CD4-positive, CD25-positive, alpha-beta regulatory T cell (primary cell): ENCODE measurements around the gene NEIL1. TPM values are rescaled to one million over a fixed set of nuclear protein-coding genes. Genes with fewer than 3 reads are reported as not detected.
A peak's percentile ranks its signal among the peaks of the same experiment; 100 is the strongest.
"Not testable (repeated sequence)": the region's sequence is repeated elsewhere in the genome, so short reads cannot be mapped to it uniquely, and the experiment has no call there.

ENCODE experiments used
- ATAC-seq, 2 donors: fragments of 150-1000 bp; cut with Tn5 transposase; one replicate each; pipeline ENCODE4 v1.10.0; 2021; ENCODE audit warnings: low read depth in 2 of 2, moderate number of reproducible peaks in 2 of 2, moderate library complexity in 1 of 2
- DNase-seq, 3 donors: peaks; one replicate each; pipeline versions ENCODE4 v3.0.0 to v3.0.0-alpha.2; 2012 to 2022; ENCODE audit warnings: mixed read lengths in 1 of 3
- H3K27ac ChIP-seq: one replicate; pipeline ENCODE4 v1.7.0; 2013; ENCODE audit warnings: mild to moderate bottlenecking, low read length; ENCODE audit not compliant: insufficient read depth, poor library complexity, severe bottlenecking
- H3K27me3 ChIP-seq: one replicate; pipeline ENCODE4 v1.7.0; 2013; ENCODE audit warnings: low read length; ENCODE audit not compliant: control insufficient read depth, insufficient read depth
- H3K36me3 ChIP-seq: one replicate; pipeline ENCODE4 v1.7.0; 2013; ENCODE audit warnings: mild to moderate bottlenecking, low read length, moderate library complexity; ENCODE audit not compliant: control insufficient read depth, insufficient read depth
- H3K4me1 ChIP-seq: 2 replicates; pipeline ENCODE4 v1.7.0; 2013; ENCODE audit warnings: mild to moderate bottlenecking, low read length; ENCODE audit not compliant: insufficient read depth, control insufficient read depth, poor library complexity, severe bottlenecking
- H3K4me3 ChIP-seq: one replicate; pipeline ENCODE4 v1.7.0; 2013; ENCODE audit warnings: low read depth, mild to moderate bottlenecking, low read length, moderate library complexity
- H3K9me3 ChIP-seq, 2 experiments: 1 replicate in 1 of 2; 2 replicates in 1 of 2; pipeline ENCODE4 v1.7.0; 2013; ENCODE audit warnings: low read length in 2 of 2, mild to moderate bottlenecking in 1 of 2, moderate library complexity in 1 of 2; ENCODE audit not compliant: control insufficient read depth in 2 of 2
- H3K27ac Mint-ChIP-seq, 3 donors: one replicate each; pipeline ENCODE4 v1.8.0; 2020 to 2022; ENCODE audit warnings: mild to moderate bottlenecking in 3 of 3, mixed read lengths in 3 of 3, moderate library complexity in 2 of 3
- H3K27me3 Mint-ChIP-seq: one replicate; pipeline ENCODE4 v1.8.0; 2022; ENCODE audit warnings: mild to moderate bottlenecking, mixed read lengths
- H3K36me3 Mint-ChIP-seq: one replicate; pipeline ENCODE4 v1.8.0; 2020; ENCODE audit warnings: mixed read lengths
- H3K4me1 Mint-ChIP-seq, 4 donors: one replicate each; pipeline ENCODE4 v1.8.0; 2020 to 2022; ENCODE audit warnings: mixed read lengths in 4 of 4, mild to moderate bottlenecking in 1 of 4
- H3K4me3 Mint-ChIP-seq, 4 donors: one replicate each; pipeline ENCODE4 v1.8.0; 2020 to 2022; ENCODE audit warnings: mild to moderate bottlenecking in 4 of 4, mixed read lengths in 4 of 4, moderate library complexity in 3 of 4
- H3K9me3 Mint-ChIP-seq, 7 donors: one replicate each; pipeline ENCODE4 v1.8.0; 2020 to 2022; ENCODE audit warnings: mixed read lengths in 7 of 7, mild to moderate bottlenecking in 3 of 7, moderate library complexity in 2 of 7
- polyA plus RNA-seq, 4 donors: library from polyadenylated mRNA; unstranded; fragments of 300-500 nt; fragmentation: Illumina TruSeq; gene quantifications; one replicate each; pipeline ENCODE4 v1.2.3, GENCODE V29; 2021
- total RNA-seq: library from RNA; stranded (reverse); gene quantifications from one replicate; pipeline ENCODE4 v1.2.3, GENCODE V29; 2022

Gene NEIL1
- total and polyA plus RNA-seq, 5 donors from 2014 or later = 1.1 to 23.7 (median 1.6) TPM

DNA sequence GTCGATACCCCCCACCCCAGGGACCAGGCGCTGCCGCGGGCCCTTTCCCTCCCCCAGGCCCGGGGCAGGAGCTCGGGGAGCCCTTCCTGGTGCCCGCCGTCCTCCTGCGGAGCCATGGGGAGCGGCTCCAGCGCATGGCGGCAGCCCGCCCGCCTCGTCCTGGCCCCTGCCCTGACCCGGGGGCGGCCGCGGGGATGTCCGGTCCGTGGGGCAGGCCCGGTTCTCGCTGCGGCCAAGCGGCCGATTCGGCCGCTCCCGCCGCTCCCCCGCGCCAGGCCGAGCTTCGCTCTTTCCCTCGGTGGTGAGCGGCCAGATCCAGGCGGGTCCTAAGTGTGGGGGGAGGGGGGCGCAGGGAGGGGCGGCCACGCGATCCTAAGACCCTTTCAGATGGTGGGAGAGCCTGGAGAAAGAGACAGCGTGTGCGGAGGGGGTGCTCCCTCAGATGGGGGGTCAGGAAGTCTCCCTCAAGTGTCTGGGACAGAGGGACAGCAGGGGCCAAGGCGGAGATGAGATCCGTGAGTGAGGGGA, 1.3 kb downstream of the NEIL1 start:
- peak overlapping the region in 2 of 3 donors; percentile 76 to 94 for H3K27ac Mint-ChIP-seq
- H3K27ac ChIP-seq = peak overlapping the region; percentile 60
- H3K36me3 Mint-ChIP-seq = no peaks in the 10 kb centered on the region
- peaks cover 32% of the 10 kb centered on the region for H3K4me1 ChIP-seq
- DNase-seq (no peak), ATAC-seq (no peak)
- no peaks in the 10 kb centered on the region for H3K36me3 ChIP-seq
- H3K9me3 Mint-ChIP-seq = peaks cover 0 to 11% (median 5%) of the 10 kb centered on the region in 7 donors
- H3K27me3 ChIP-seq = no peaks in the 10 kb centered on the region
- peaks cover 28% of the 10 kb centered on the region for H3K27me3 Mint-ChIP-seq
- H3K4me3 ChIP-seq = no peak overlapping the region
- peak overlapping the region in 2 of 4 donors; percentile 83 to 89 for H3K4me3 Mint-ChIP-seq
- H3K9me3 ChIP-seq = peaks cover 0 to 18% of the 10 kb centered on the region in 2 experiments
- H3K4me1 Mint-ChIP-seq = peaks cover 12 to 49% (median 20%) of the 10 kb centered on the region in 4 donors

DNA sequence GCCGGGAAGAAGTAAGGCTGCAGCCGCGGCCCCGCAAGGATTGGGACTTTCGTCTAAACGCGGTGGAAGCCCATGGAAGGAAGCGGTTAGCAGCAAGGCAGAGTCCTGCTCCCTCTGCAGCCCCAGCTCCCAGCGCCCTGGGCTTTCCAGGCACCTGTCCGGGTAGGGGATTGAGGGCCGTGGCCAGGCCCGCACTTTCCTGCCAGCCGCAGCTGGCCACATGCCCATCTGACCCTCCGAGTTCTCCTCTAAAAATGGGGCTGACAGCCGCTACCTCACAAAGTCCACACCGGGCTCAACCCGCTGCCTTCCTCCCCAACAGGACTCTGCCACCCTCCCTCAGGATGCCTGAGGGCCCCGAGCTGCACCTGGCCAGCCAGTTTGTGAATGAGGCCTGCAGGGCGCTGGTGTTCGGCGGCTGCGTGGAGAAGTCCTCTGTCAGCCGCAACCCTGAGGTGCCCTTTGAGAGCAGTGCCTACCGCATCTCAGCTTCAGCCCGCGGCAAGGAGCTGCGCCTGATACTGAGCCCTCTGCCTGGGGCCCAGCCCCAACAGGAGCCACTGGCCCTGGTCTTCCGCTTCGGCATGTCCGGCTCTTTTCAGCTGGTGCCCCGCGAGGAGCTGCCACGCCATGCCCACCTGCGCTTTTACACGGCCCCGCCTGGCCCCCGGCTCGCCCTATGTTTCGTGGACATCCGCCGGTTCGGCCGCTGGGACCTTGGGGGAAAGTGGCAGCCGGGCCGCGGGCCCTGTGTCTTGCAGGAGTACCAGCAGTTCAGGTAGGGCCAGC, 1.9 kb downstream of the NEIL1 start:
- ATAC-seq (no peak), DNase-seq (no peak)
- H3K9me3 ChIP-seq = peaks cover 0 to 18% of the 10 kb centered on the region in 2 experiments
- peak overlapping the region; percentile 70 for H3K27ac ChIP-seq
- Mint-ChIP-seq H3K36me3 (no peaks in the 10 kb centered on the region), H3K4me1 (peaks cover 12 to 49% (median 20%) of the 10 kb centered on the region in 4 donors), H3K27me3 (peaks cover 28% of the 10 kb centered on the region), H3K27ac (peak overlapping the region; percentile 76 to 96 (median 82)), H3K9me3 (peaks cover 0 to 11% (median 5%) of the 10 kb centered on the region in 7 donors), H3K4me3 (peak overlapping the region in 3 of 4 donors; percentile 69 to 71 (median 69))
- no peak overlapping the region for H3K4me3 ChIP-seq
- H3K27me3 ChIP-seq = no peaks in the 10 kb centered on the region
- H3K36me3 ChIP-seq = no peaks in the 10 kb centered on the region
- H3K4me1 ChIP-seq = peaks cover 32% of the 10 kb centered on the region

DNA sequence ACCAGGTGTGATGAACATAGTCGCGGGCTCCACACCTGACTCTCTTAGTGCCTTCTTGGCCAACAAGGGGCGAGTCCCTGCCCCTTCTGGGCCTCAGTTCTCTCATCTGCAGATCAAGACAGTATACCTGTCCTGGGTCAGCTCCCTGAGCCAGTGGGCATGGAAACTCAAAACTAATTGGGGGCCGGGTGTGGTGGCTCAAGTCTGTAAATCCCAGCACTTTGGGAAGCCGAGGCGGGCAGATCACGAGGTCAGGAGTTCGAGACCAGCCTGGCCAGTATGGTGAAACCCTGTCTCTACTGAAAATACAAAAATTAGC, 2.5 kb downstream of the NEIL1 start:
- H3K27me3 ChIP-seq, DNase-seq, ATAC-seq, H3K36me3 Mint-ChIP-seq, H3K4me3 ChIP-seq, H3K36me3 ChIP-seq: not testable (repeated sequence)
- Mint-ChIP-seq H3K4me3 (peak overlapping the region; percentile 76 to 89 (median 84)), H3K9me3 (peaks cover 0 to 11% (median 5%) of the 10 kb centered on the region in 7 donors), H3K27ac (peak overlapping the region; percentile 96 to 97 (median 96)), H3K4me1 (peaks cover 12 to 49% (median 20%) of the 10 kb centered on the region in 4 donors), H3K27me3 (peaks cover 28% of the 10 kb centered on the region)
- H3K4me1 ChIP-seq = peaks cover 32% of the 10 kb centered on the region
- H3K27ac ChIP-seq = peak overlapping the region; percentile 70
- H3K9me3 ChIP-seq = peaks cover 0 to 18% of the 10 kb centered on the region in 2 experiments

DNA sequence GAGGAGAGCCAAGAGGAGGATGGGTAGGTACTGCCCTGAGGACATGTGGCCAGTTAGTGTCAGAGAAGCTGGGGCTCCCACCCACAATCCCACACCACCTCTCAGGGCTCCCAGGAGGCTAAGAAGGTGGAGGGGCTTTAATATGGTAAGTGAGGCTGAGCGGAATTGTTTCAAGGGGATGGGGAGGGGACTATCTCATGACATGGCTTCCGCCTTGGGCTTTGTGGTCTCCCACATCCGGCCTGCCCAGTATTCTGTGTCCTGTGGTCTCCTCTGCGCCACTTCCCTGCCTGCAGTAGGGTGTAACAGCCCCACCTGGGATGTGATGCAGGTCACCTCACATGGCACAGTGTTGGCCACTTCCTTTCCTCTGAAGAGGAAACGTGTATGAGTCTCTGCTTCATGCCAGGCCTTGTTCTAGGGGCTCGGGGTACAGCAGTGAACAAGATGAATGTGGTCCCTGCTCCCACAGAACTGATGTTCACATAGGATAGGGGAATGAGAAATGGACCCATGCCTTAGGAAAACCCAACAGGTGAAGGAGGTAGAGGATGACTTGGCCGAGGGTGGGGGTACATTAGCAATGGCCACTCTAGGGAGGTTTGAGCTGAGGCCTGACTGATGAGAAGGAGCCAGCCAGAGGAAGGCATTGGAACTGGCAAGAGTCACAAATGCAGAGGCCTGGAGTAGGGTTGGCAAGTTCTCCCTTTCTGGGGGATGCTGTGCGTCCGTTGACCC, 3.2 kb downstream of the NEIL1 start:
- Histone ChIP-seq H3K27me3 (no peaks in the 10 kb centered on the region), H3K4me3 (no peak overlapping the region), H3K9me3 (peaks cover 0 to 18% of the 10 kb centered on the region in 2 experiments), H3K27ac (peak overlapping the region; percentile 70), H3K36me3 (peaks cover 7% of the 10 kb centered on the region), H3K4me1 (peaks cover 32% of the 10 kb centered on the region)
- peak; percentile 87 to 89 for ATAC-seq
- Mint-ChIP-seq H3K4me3 (peak overlapping the region; percentile 76 to 89 (median 84)), H3K9me3 (peaks cover 0 to 11% (median 5%) of the 10 kb centered on the region in 7 donors), H3K27ac (peak overlapping the region; percentile 96 to 97 (median 96)), H3K27me3 (peaks cover 28% of the 10 kb centered on the region), H3K36me3 (no peaks in the 10 kb centered on the region), H3K4me1 (peaks cover 12 to 49% (median 20%) of the 10 kb centered on the region in 4 donors)
- peak; percentile 54 to 94 (median 89) for DNase-seq

DNA sequence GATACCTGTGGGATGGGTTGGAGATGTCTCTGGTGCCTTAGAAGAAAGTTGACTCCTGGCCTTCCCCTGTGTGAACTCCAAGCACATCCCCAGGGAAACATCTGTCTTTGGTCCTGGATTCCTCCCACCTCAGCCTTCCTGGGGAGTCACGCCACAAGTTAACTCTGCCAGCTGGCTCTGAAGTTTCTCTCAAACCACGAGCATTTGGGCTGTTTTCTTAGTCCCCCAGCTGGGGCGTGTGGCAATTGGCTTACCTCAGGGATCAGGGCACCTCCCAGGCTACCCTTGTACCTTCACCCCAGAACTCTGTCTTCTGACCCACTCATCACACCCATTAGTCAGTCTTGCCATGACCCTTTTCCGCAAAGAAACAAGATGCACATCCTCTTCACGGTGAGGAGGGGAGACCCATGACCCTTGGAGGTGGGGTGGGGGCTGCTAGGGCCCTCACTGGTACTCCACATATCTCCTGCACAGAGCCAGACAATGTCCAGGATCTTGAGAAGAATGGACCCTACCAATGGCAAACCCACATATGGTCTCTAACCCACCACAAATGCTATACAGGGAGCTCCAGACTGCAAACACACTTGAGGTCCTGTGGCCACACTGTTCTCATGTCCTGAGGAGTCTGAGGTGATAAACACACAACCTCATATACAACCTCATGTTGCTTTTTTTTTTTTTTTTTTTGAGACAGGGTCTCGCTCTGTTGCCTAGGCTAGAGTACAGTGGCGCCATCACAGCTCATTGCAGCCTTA, 3.9 kb downstream of the NEIL1 start:
- Histone ChIP-seq H3K27ac (peak overlapping the region; percentile 70), H3K4me3 (no peak overlapping the region), H3K27me3 (no peaks in the 10 kb centered on the region), H3K4me1 (peaks cover 32% of the 10 kb centered on the region), H3K36me3 (peaks cover 8% of the 10 kb centered on the region), H3K9me3 (peaks cover 0 to 18% of the 10 kb centered on the region in 2 experiments)
- ATAC-seq (no peak), DNase-seq (no peak)
- Mint-ChIP-seq H3K4me3 (peak overlapping the region in 2 of 4 donors; percentile 57 to 59), H3K27me3 (peaks cover 21% of the 10 kb centered on the region), H3K27ac (peak overlapping the region; percentile 96 to 97 (median 96)), H3K9me3 (peaks cover 0 to 11% (median 5%) of the 10 kb centered on the region in 7 donors), H3K4me1 (peaks cover 12 to 45% (median 20%) of the 10 kb centered on the region in 4 donors), H3K36me3 (no peaks in the 10 kb centered on the region)

DNA sequence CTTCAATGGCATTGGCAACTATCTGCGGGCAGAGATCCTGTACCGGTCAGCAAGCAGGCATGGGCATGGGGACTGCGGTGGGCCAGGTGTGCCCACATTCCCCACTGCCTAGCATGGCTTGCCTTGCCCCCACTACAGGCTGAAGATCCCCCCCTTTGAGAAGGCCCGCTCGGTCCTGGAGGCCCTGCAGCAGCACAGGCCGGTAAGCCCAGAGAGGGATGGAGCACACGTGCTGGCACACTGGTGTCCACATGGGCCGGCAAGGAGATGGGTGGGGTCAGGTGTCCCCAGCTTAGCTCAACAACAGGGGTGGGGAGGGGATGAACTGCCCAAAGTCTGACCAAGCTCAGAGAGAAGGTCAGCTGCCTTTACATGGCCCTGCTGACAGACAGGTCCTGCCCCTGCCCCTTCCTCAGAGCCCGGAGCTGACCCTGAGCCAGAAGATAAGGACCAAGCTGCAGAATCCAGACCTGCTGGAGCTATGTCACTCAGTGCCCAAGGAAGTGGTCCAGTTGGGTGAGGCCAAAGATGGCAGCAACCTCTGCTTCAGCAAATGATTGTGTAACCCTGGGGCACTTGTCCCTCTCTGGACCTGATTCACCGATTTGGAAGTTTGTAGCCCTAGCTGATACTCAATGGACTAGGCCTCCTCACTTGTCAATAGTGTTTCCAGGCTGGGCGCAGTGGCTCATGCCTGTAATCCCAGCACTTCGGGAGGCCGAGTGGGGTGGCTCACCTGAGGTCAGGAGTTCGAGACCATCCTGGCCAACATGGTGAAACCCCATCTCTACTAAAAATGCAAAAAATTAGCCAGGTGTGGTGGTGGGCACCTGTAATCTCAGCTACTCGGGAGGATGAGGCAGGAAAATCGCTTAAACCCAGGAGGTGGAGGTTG, 5.6 kb downstream of the NEIL1 start:
- peaks cover 0 to 18% of the 10 kb centered on the region in 2 experiments for H3K9me3 ChIP-seq
- ATAC-seq = no peak
- Mint-ChIP-seq H3K27ac (peak overlapping the region; percentile 15 to 96 (median 42)), H3K9me3 (peaks cover 0 to 11% (median 5%) of the 10 kb centered on the region in 7 donors), H3K36me3 (peaks cover 4% of the 10 kb centered on the region), H3K4me3 (peak overlapping the region in 1 of 4 donors; percentile 58), H3K4me1 (peaks cover 4 to 33% (median 12%) of the 10 kb centered on the region in 4 donors), H3K27me3 (peaks cover 6% of the 10 kb centered on the region)
- H3K27me3 ChIP-seq = no peaks in the 10 kb centered on the region
- peaks cover 11% of the 10 kb centered on the region for H3K36me3 ChIP-seq
- H3K4me3 ChIP-seq = no peak overlapping the region
- H3K4me1 ChIP-seq = peaks cover 21% of the 10 kb centered on the region
- no peak overlapping the region for H3K27ac ChIP-seq
- no peak for DNase-seq
